Measurements from ENCODE around the gene CHCHD6.

Gene CHCHD6

DNA sequence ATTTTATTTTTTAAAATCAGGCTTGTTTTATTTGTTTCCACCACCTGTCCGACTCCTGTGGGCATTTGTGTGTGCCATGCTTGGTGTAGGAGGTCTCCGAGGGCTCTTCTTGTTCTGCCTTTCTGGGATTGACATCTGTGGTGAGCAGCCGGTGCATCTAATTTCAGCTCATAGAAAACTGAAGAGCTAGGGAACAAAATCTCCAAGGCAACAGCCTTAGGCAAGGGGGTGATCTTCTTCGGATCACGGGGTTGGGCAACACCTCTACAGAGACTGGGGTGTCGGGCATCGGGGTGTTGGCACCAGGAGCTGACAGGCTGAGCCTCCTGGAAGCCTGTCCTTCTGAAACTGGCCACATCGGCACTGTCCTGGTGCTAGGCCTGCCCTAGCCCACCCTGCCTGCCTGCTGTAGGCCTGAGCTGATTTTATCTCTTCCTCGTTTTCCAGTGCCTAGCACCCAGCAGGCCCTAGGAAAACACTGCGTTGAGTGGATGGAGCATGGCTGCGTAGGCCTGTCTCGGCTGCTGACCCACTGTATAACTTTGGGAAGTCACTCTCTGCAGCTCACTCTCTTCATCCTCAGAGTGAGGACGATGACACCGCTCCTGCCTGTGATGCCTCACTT is 10.3 kb downstream of the CHCHD6 start:
- no peak overlapping the region for H2AFZ ChIP-seq (ENCODE audit: low read length, unreplicated experiment)
- no peak overlapping the region for H3K27ac ChIP-seq (ENCODE audit: low read depth, low read length)
- no peaks in the 10 kb centered on the region for H3K36me3 ChIP-seq (ENCODE audit: insufficient read depth, low read length)
- no peaks in the 10 kb centered on the region for H3K4me1 ChIP-seq (ENCODE audit: control insufficient read depth, insufficient read depth, low read length, unreplicated experiment)
- no peaks in the 10 kb centered on the region for H3K27me3 ChIP-seq (ENCODE audit: insufficient read depth, low read length)
- peaks cover 2% of the 10 kb centered on the region for H3K79me2 ChIP-seq (ENCODE audit: control insufficient read depth, insufficient read depth, low read length, unreplicated experiment)
- H3K4me3 ChIP-seq (ENCODE audit: low read depth, low read length) = no peak overlapping the region

- Histone ChIP-seq H3K27me3 (ENCODE audit: insufficient read depth, low read length) (no peaks in the 10 kb centered on the region), H3K4me3 (ENCODE audit: low read depth, low read length) (no peak overlapping the region), H3K36me3 (ENCODE audit: insufficient read depth, low read length) (no peaks in the 10 kb centered on the region), H2AFZ (ENCODE audit: low read length, unreplicated experiment) (no peak overlapping the region), H3K79me2 (ENCODE audit: control insufficient read depth, insufficient read depth, low read length, unreplicated experiment) (peaks cover 2% of the 10 kb centered on the region), H3K27ac (ENCODE audit: low read depth, low read length) (no peak overlapping the region), H3K4me1 (ENCODE audit: control insufficient read depth, insufficient read depth, low read length, unreplicated experiment) (no peaks in the 10 kb centered on the region)
Measured at GRCh38 chr3:126714921-126715320, 10.9 kb downstream of the CHCHD6 start.

DNA sequence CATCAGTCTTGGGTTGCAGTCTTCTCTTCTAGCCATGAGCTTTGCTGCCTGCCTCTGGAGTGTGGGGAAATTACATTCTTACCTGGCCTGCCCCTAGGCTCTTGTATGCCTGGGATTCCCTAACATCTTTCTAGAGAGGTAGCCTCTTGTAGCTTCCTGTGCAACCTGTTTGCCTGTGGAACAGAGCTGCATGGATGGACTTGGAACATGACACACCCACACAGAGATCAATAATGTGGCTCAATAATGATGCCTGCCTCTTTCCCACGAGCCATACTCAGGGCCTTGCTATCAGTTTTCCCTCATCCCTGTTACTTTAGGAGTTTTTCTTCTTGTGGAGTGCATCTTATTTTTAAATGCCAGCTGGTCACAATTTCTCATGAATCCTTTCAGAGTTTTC is 11.4 kb downstream of the CHCHD6 start:
- no peaks in the 10 kb centered on the region for H3K27me3 ChIP-seq (ENCODE audit: insufficient read depth, low read length)
- H2AFZ ChIP-seq (ENCODE audit: low read length, unreplicated experiment) = no peak overlapping the region
- no peaks in the 10 kb centered on the region for H3K36me3 ChIP-seq (ENCODE audit: insufficient read depth, low read length)
- no peak overlapping the region for H3K4me3 ChIP-seq (ENCODE audit: low read depth, low read length)
- H3K4me1 ChIP-seq (ENCODE audit: control insufficient read depth, insufficient read depth, low read length, unreplicated experiment) = no peaks in the 10 kb centered on the region
- no peak overlapping the region for H3K27ac ChIP-seq (ENCODE audit: low read depth, low read length)
- peaks cover 2% of the 10 kb centered on the region for H3K79me2 ChIP-seq (ENCODE audit: control insufficient read depth, insufficient read depth, low read length, unreplicated experiment)

DNA sequence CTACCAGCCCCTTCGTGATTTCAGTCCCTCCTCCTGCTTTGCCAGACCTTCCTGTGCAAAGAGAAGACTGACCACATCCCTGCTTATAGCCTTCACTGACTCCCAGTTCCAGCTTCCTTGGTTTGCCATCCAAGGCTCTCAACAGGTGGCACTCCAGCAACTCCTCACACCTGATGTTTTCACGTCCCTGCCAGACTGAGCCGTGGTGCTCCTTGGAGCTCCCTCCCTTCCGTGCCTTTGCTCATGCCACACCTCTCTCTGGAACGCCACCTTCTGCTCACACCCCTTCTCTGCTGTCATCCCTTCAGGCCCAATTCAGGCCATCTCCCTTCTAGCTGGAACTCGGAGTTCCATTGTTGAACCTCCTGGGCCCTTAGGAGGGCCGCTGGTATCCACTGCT is 12.0 kb downstream of the CHCHD6 start:
- Histone ChIP-seq H2AFZ (ENCODE audit: low read length, unreplicated experiment) (no peak overlapping the region), H3K4me1 (ENCODE audit: control insufficient read depth, insufficient read depth, low read length, unreplicated experiment) (no peaks in the 10 kb centered on the region), H3K27me3 (ENCODE audit: insufficient read depth, low read length) (no peaks in the 10 kb centered on the region), H3K79me2 (ENCODE audit: control insufficient read depth, insufficient read depth, low read length, unreplicated experiment) (peaks cover 2% of the 10 kb centered on the region), H3K4me3 (ENCODE audit: low read depth, low read length) (no peak overlapping the region), H3K27ac (ENCODE audit: low read depth, low read length) (no peak overlapping the region), H3K36me3 (ENCODE audit: insufficient read depth, low read length) (no peaks in the 10 kb centered on the region)

DNA sequence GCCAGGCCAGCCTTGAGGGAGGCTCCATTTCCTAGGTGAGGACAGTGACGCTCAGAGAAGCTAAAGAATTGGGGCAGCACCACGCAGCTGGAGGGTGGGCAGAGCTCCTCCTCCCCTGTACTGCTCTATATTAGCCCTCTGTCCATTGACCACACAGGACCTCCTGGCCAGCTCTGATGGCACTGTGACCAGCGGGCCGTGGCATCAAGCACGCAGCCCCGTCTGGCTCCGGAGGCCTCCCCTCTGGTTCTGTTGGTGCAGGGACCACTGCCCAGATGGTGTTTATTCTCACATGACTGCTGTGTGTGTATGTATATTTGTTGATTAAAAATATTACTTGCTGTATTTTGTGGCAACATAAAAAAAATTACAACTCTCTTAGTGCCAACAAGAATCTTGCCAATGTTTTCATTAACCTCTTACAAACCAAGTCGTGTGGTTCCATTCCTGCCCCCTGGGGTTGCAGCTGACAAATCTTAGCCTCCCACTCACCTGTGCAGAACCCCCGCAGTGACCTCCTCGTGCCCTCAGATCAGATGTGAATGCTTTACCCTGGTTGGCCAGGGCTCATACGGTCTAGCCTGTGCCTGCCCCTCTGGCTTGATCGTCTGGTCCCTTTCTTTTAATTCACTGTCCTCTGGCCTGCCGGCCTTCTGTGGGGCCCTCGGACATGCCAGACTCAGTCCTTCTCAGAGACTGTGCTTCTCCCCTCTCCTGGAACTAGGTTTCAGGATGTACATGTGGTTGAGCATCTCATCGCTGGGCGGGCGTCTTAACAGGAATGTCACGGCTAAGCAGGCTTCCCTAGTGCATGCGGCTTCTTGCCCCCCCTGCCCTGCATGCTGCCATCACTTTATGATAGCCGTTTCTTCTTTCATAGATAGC is 14.8 kb downstream of the CHCHD6 start:
- Histone ChIP-seq H2AFZ (ENCODE audit: low read length, unreplicated experiment) (no peak overlapping the region), H3K4me3 (ENCODE audit: low read depth, low read length) (no peak overlapping the region), H3K27me3 (ENCODE audit: insufficient read depth, low read length) (no peaks in the 10 kb centered on the region), H3K79me2 (ENCODE audit: control insufficient read depth, insufficient read depth, low read length, unreplicated experiment) (peaks cover 2% of the 10 kb centered on the region), H3K4me1 (ENCODE audit: control insufficient read depth, insufficient read depth, low read length, unreplicated experiment) (no peaks in the 10 kb centered on the region), H3K36me3 (ENCODE audit: insufficient read depth, low read length) (no peaks in the 10 kb centered on the region), H3K27ac (ENCODE audit: low read depth, low read length) (no peak overlapping the region)

DNA sequence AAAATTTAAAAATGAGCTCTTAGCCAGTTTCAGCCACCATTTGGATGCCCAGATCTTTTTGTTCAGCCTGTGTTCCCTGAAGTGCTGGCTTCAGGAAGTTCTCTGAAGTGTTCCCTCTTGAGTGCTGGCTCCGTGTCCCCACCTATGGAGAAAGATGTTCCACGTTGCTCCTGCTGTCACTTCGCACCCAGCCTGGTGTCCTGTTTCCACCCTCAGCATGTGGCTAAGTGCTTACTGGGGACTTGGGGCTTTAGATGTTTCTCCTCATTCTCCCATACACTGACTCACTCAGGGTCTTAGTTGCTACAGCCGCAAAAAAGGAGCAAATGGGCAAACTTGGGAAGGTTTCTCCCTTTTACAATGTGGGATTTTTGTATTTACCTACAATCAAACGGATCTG is 16.6 kb downstream of the CHCHD6 start:
- H3K36me3 ChIP-seq (ENCODE audit: insufficient read depth, low read length) = peaks cover 6% of the 10 kb centered on the region; the same call in 1 of the 2 replicates
- H3K27me3 ChIP-seq (ENCODE audit: insufficient read depth, low read length) = no peaks in the 10 kb centered on the region
- no peak overlapping the region for H3K27ac ChIP-seq (ENCODE audit: low read depth, low read length)
- no peaks in the 10 kb centered on the region for H3K4me1 ChIP-seq (ENCODE audit: control insufficient read depth, insufficient read depth, low read length, unreplicated experiment)
- no peak overlapping the region for H3K4me3 ChIP-seq (ENCODE audit: low read depth, low read length)
- H3K79me2 ChIP-seq (ENCODE audit: control insufficient read depth, insufficient read depth, low read length, unreplicated experiment) = no peaks in the 10 kb centered on the region
- H2AFZ ChIP-seq (ENCODE audit: low read length, unreplicated experiment) = no peak overlapping the region

GRCh38 chr3:126721246-126721645 is 17.2 kb downstream of the CHCHD6 start:
- H3K4me3 ChIP-seq (ENCODE audit: low read depth, low read length) = no peak overlapping the region
- H3K27me3 ChIP-seq (ENCODE audit: insufficient read depth, low read length) = no peaks in the 10 kb centered on the region
- no peak overlapping the region for H2AFZ ChIP-seq (ENCODE audit: low read length, unreplicated experiment)
- no peaks in the 10 kb centered on the region for H3K79me2 ChIP-seq (ENCODE audit: control insufficient read depth, insufficient read depth, low read length, unreplicated experiment)
- peaks cover 6% of the 10 kb centered on the region; the same call in 1 of the 2 replicates for H3K36me3 ChIP-seq (ENCODE audit: insufficient read depth, low read length)
- H3K4me1 ChIP-seq (ENCODE audit: control insufficient read depth, insufficient read depth, low read length, unreplicated experiment) = no peaks in the 10 kb centered on the region
- H3K27ac ChIP-seq (ENCODE audit: low read depth, low read length) = no peak overlapping the region

DNA sequence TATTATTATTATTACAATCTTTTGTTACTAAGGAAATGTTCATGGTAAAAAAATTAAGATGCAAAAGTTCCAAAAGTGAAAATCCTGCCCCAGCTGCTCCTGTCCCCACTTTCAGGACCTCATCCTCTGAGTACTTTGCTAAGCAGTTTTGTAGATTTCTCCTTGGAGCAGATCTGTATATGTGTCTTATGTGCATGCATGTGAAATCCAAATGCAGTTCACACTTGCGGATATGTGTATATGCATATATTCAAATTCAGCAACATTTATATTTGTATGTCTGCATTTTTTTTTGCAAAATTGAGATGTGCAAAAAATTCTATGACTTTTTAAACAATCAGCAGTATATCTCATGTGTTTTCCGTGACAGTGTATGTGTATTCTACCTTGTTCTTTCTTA is 19.2 kb downstream of the CHCHD6 start:
- no peak overlapping the region for H3K4me3 ChIP-seq (ENCODE audit: low read depth, low read length)
- no peaks in the 10 kb centered on the region for H3K4me1 ChIP-seq (ENCODE audit: control insufficient read depth, insufficient read depth, low read length, unreplicated experiment)
- peaks cover 6% of the 10 kb centered on the region; the same call in 1 of the 2 replicates for H3K36me3 ChIP-seq (ENCODE audit: insufficient read depth, low read length)
- no peaks in the 10 kb centered on the region for H3K27me3 ChIP-seq (ENCODE audit: insufficient read depth, low read length)
- H2AFZ ChIP-seq (ENCODE audit: low read length, unreplicated experiment) = no peak overlapping the region
- no peaks in the 10 kb centered on the region for H3K79me2 ChIP-seq (ENCODE audit: control insufficient read depth, insufficient read depth, low read length, unreplicated experiment)
- H3K27ac ChIP-seq (ENCODE audit: low read depth, low read length) = no peak overlapping the region

DNA sequence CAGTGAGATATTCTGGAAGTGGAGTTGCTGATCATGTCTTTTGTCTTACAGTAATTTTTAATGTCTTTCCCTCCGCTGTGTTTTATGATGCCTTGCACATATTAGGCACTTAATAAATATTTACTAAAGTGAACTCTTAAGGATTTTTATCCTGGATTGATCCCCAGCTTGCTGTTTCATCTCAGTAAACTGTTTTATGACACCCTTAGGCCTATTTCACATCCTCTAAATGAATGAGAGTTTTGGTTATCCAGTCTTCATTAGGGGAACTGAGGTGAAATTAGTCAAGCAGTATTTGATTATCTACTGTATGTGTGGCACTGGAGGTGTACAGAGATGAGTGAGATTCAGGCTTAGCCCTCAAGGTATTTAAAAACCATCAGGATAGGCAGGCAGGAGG is 19.8 kb downstream of the CHCHD6 start:
- no peaks in the 10 kb centered on the region for H3K4me1 ChIP-seq (ENCODE audit: control insufficient read depth, insufficient read depth, low read length, unreplicated experiment)
- H2AFZ ChIP-seq (ENCODE audit: low read length, unreplicated experiment) = no peak overlapping the region
- no peaks in the 10 kb centered on the region for H3K79me2 ChIP-seq (ENCODE audit: control insufficient read depth, insufficient read depth, low read length, unreplicated experiment)
- H3K27ac ChIP-seq (ENCODE audit: low read depth, low read length) = no peak overlapping the region
- no peak overlapping the region for H3K4me3 ChIP-seq (ENCODE audit: low read depth, low read length)
- peaks cover 6% of the 10 kb centered on the region; the same call in 1 of the 2 replicates for H3K36me3 ChIP-seq (ENCODE audit: insufficient read depth, low read length)
- H3K27me3 ChIP-seq (ENCODE audit: insufficient read depth, low read length) = no peaks in the 10 kb centered on the region

GRCh38 chr3:126728680-126729079 is 24.6 kb downstream of the CHCHD6 start:
- Histone ChIP-seq H3K27me3 (ENCODE audit: insufficient read depth, low read length) (no peaks in the 10 kb centered on the region), H3K27ac (ENCODE audit: low read depth, low read length) (no peak overlapping the region), H3K79me2 (ENCODE audit: control insufficient read depth, insufficient read depth, low read length, unreplicated experiment) (no peaks in the 10 kb centered on the region), H3K36me3 (ENCODE audit: insufficient read depth, low read length) (peaks cover 6% of the 10 kb centered on the region; the same call in 1 of the 2 replicates), H3K4me1 (ENCODE audit: control insufficient read depth, insufficient read depth, low read length, unreplicated experiment) (no peaks in the 10 kb centered on the region), H3K4me3 (ENCODE audit: low read depth, low read length) (no peak overlapping the region), H2AFZ (ENCODE audit: low read length, unreplicated experiment) (no peak overlapping the region)

DNA sequence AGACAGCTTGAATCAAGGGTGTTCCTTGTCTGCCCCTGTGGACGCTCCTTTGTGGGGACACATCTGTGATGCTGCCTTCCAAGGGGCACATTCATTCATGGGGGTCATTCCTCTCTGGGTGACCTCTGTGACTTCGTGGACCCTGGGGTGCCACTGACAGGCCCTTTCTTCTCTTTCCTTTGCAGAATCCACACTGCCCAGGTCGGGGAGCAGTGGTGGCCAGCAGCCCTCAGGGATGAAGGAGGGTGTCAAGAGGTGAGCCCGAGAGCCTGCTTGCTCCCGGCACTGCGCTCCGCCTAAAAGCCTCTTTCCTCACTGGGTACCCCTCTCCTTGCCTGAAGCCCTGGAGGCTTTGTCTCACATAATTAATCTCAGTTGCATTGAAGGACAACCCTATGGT is 26.3 kb downstream of the CHCHD6 start:
- no peak overlapping the region for H3K4me3 ChIP-seq (ENCODE audit: low read depth, low read length)
- peaks cover 1% of the 10 kb centered on the region; the same call in 1 of the 2 replicates for H3K36me3 ChIP-seq (ENCODE audit: insufficient read depth, low read length)
- no peak overlapping the region for H2AFZ ChIP-seq (ENCODE audit: low read length, unreplicated experiment)
- H3K27ac ChIP-seq (ENCODE audit: low read depth, low read length) = no peak overlapping the region
- no peaks in the 10 kb centered on the region for H3K27me3 ChIP-seq (ENCODE audit: insufficient read depth, low read length)
- H3K79me2 ChIP-seq (ENCODE audit: control insufficient read depth, insufficient read depth, low read length, unreplicated experiment) = no peaks in the 10 kb centered on the region
- no peaks in the 10 kb centered on the region for H3K4me1 ChIP-seq (ENCODE audit: control insufficient read depth, insufficient read depth, low read length, unreplicated experiment)

Data from ACC112 (cell line).